GM12874 (cell line): ENCODE results near the gene LRRC4B.

ENCODE experiments used
- TF ChIP-seq, protein P1 (sequence below): IDR thresholded peaks from 2 replicates; pipeline ENCODE4 v1.5.1; 2011; ENCODE audit warnings: low read depth, mild to moderate bottlenecking, control low read depth, low read length, moderate library complexity; ENCODE audit not compliant: insufficient read depth

The LRRC4B gene

DNA sequence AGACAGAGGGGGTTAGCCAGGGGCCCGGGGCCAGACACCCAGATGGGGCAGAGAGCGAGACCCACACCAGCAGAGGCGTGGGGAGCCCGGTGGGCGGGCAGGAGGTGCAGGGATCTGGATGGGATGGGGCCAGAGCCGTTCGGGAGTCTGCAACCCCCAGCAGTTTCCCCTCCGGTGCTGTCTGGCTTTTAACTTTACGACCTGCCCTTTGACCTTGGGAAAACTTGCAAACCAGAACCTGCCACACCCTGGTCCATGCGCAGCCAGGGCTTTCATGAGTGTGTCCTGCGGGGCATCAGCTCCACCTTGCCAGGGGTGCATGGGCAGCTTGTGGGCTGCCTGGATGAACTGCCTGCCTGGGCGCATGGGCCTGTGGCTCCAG lies 67.1 kb downstream of the LRRC4B start:
- TF ChIP-seq, protein P1, sequence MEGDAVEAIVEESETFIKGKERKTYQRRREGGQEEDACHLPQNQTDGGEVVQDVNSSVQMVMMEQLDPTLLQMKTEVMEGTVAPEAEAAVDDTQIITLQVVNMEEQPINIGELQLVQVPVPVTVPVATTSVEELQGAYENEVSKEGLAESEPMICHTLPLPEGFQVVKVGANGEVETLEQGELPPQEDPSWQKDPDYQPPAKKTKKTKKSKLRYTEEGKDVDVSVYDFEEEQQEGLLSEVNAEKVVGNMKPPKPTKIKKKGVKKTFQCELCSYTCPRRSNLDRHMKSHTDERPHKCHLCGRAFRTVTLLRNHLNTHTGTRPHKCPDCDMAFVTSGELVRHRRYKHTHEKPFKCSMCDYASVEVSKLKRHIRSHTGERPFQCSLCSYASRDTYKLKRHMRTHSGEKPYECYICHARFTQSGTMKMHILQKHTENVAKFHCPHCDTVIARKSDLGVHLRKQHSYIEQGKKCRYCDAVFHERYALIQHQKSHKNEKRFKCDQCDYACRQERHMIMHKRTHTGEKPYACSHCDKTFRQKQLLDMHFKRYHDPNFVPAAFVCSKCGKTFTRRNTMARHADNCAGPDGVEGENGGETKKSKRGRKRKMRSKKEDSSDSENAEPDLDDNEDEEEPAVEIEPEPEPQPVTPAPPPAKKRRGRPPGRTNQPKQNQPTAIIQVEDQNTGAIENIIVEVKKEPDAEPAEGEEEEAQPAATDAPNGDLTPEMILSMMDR: no peak

GRCh38 chr19:50500753-50501151 lies 67.5 kb downstream of the LRRC4B start:
- TF ChIP-seq, protein P1: no peak

GRCh38 chr19:50500060-50500752 lies 68.0 kb downstream of the LRRC4B start:
- TF ChIP-seq, protein P1: peak; percentile 30; the same call in 1 of the 2 replicates

DNA sequence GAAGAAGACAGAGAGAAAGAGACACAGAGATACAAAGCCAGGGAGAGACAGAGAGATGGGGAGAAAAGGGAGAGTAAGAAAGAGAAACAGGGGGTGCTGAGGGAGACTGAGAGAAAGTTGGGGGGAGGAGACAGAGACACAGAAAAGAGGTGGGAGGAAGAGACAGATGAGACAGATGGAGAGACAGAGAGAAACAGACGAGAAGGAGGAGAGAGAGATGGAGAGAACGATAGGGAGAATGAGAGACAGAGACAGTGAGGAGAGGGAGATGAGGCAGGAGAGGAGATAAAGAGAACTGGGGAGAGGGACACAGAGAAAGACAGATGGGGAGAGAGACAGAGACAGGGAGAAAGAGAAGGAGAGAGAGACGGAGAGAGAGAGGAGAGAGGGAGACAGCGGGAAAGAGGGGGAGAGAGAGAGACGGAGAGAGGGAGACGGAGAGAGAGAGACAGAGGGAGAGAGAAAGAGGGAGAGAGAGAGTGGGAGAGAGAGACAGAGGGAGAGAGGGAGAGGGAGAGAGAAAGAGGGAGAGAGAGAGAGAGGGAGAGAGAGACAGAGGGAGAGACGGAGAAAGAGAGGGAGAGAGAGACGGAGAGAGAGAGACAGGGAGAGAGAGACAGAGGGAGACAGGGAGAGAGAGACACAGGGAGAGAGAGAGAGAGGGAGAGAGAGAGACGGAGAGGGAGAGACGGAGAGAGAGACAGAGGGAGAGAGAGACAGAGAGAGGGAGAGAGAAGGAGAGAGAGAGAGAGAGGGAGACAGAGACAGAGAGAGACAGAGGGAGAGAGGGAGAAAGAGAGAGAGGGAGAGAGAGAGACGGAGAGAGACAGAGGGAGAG lies 69.8 kb downstream of the LRRC4B start:
- TF ChIP-seq, protein P1: no peak

DNA sequence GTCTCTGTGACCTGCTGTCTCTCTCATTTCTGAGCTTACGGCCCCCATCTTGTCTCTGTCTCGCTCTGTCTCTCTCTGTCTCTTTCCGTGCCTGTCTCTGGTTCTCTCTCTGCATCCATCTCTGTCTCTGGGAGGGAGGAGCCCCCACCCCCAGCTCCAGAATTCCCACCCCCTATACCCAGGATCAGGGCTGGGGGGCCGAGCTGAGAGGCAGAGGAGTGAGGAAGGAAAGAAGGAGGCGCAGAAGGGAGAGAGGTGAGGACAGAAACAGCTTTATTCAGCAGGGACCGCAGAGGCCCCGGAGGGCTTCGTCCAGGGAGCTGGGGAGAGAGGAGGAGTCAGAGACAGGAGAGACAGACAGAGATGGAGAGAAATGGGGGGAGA lies 71.2 kb downstream of the LRRC4B start:
- TF ChIP-seq, protein P1: no peak

DNA sequence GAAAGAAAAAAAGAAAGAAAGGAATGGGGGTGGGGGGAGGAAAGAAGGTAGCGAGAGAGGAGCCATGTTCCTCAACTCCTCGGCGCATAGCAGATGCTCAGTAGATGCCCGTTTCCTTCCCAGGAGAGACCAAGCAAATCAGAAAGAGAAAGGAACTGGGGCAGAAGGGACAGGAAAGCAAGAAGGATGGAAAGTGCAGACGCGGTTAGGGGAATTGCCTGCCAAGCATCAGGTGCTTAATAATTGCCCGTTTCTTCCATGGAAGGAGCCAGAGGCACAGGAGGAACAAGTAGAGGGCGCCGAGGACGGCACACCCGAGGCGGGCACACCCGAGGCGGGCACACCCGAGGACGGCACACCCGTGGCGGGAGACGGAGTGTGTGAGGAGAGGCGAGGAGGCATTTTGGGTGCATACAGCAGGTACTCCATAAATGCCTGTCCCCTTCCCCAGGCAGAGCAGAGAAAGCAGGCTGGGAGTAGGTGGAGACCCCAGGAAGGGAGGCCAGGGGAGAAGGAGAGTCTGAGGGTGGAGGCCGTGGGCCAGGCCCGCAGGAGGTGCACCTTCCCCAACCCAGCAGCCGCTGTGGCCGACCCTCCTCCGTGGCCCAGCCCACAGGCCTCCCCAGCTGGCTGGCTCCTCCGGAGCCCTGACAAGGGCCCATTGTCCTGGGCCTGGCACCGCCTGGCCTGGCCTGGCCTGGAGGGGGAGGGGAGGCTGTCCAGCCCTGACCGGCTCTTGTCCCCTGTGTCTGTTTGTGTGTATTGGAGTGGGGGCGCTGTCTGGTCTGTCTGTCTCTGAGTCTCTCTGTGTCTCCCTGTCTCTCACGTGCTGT lies 71.8 kb downstream of the LRRC4B start:
- TF ChIP-seq, protein P1: no peak

DNA sequence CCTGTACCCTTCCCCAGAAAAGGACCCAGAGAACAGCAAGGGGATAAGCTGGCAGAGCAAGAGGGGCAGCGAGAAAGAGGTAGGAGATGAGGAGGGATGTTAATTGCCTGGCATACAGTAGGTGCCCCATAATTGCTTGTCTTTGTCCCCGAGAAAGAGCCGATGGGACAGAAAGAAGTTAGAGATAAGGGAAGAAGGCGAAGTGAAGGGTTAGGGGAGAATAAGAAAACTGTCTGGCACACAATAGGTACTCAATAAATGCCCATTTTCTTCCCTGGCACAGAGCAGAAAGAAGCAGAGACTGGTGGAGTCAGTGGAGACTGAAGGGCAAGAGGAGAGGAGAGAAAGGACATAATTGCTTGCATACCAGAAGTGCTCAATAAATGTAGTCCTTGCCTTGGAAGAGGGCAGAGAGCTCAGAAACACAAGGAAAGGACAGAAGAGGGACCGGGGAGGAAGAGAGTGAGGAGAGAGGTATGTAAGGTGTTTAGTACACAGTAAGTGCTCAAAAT lies 73.2 kb downstream of the LRRC4B start:
- TF ChIP-seq, protein P1: no peak
